ENCODE measurements around the gene LRFN3. TPM values are rescaled to one million over a fixed set of nuclear protein-coding genes. Genes with fewer than 3 reads are reported as not detected.

Gene LRFN3
- total and polyA plus RNA-seq, 12 donors: 1.7 to 23.3 (median 13.8) TPM

GRCh38 chr19:35966771-35967170, 30.6 kb downstream of the LRFN3 start:
- TF ChIP-seq POLR2A (IDR thresholded peaks at IDR 0.05): no peak
- TF ChIP-seq, protein P1, sequence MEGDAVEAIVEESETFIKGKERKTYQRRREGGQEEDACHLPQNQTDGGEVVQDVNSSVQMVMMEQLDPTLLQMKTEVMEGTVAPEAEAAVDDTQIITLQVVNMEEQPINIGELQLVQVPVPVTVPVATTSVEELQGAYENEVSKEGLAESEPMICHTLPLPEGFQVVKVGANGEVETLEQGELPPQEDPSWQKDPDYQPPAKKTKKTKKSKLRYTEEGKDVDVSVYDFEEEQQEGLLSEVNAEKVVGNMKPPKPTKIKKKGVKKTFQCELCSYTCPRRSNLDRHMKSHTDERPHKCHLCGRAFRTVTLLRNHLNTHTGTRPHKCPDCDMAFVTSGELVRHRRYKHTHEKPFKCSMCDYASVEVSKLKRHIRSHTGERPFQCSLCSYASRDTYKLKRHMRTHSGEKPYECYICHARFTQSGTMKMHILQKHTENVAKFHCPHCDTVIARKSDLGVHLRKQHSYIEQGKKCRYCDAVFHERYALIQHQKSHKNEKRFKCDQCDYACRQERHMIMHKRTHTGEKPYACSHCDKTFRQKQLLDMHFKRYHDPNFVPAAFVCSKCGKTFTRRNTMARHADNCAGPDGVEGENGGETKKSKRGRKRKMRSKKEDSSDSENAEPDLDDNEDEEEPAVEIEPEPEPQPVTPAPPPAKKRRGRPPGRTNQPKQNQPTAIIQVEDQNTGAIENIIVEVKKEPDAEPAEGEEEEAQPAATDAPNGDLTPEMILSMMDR (IDR thresholded peaks at IDR 0.05): no peak

DNA sequence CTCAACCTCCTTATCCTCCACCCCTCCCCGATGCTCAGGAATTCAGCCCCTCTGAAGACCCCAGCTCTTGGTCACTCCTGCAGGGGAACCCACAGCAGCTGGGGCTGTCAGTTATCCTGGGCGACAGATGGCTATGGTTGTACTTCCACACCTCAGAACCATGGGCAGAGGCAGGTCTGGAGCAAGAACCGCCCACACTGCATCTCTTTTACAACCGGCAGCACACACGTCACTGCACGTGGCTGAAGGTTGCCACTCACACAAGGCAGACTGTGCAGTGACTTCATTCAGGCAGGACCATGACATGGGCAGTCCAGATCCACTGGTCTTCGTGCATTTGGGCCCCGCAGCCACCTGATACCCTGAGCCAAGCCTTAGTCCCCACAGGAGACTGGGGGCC, 37.3 kb downstream of the LRFN3 start:
- no peak for DNase-seq
- WGBS, 4 donors: 34 to 46% (median 35%) methylated on average over 3 to 8 of the region's 8 CpGs
- Histone ChIP-seq H3K4me3 (no peak overlapping the region), H3K27ac (no peak overlapping the region), H3K4me1 (replicated peaks in 1 of 2) (no peaks in the 10 kb centered on the region), H3K36me3 (replicated peaks in 1 of 2) (no peaks in the 10 kb centered on the region), H3K27me3 (no peaks in the 10 kb centered on the region), H3K9me3 (replicated peaks in 1 of 3) (no peaks in the 10 kb centered on the region)
- TF ChIP-seq POLR2A (IDR thresholded peaks at IDR 0.05): no peak
- TF ChIP-seq, protein P1 (IDR thresholded peaks at IDR 0.05): no peak
- intact Hi-C loops (cut with DNase I): no loop called here

More at GRCh38 chr19:35966771-35967170, 30.6 kb downstream of the LRFN3 start:
- H3K9me3 ChIP-seq (replicated peaks in 1 of 3): no peaks in the 10 kb centered on the region
- no peaks in the 10 kb centered on the region for H3K36me3 ChIP-seq (replicated peaks in 1 of 2)
- no peak for DNase-seq
- no peak overlapping the region for H3K27ac ChIP-seq
- intact Hi-C loops (cut with DNase I): no loop called here
- WGBS, 4 donors: 49 to 93% (median 64%) methylated on average over 3 of the region's 3 CpGs
- no peaks in the 10 kb centered on the region for H3K4me1 ChIP-seq (replicated peaks in 1 of 2)
- H3K27me3 ChIP-seq: no peaks in the 10 kb centered on the region
- no peak overlapping the region for H3K4me3 ChIP-seq

DNA sequence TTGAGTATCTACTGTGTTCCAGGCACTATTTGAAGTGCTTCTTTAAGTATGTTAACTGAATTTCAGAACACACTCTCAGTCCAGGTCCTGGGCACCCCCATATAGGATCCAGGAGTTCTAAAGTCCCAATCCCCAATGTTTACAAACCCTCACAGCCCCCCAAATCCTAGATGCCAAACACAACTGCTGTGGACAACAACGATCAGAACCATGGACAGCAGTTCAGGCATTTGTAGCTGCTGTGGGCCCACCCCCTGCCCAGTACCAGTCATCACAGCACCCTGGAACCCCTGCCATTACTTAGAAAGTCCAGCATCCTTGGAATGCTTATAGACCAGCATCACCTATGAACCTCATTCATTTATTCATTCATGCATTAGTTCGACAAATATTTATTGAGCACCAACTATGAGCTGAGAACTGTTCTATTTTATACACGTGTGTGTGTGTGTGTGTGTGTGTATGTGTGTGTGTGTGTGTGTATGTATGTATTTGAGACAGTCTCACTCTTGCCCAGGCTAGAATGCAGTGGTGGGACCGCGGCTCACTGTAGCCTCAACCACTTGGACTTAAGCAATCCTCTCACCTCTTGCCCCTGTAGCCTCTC, 39.5 kb downstream of the LRFN3 start:
- no peak for DNase-seq
- no peak for TF ChIP-seq POLR2A (IDR thresholded peaks at IDR 0.05)
- TF ChIP-seq, protein P1 (IDR thresholded peaks at IDR 0.05): no peak
- Histone ChIP-seq H3K4me3 (no peak overlapping the region), H3K9me3 (replicated peaks in 1 of 3) (no peaks in the 10 kb centered on the region), H3K4me1 (replicated peaks in 1 of 2) (no peaks in the 10 kb centered on the region), H3K27ac (no peak overlapping the region), H3K36me3 (replicated peaks in 1 of 2) (no peaks in the 10 kb centered on the region), H3K27me3 (no peaks in the 10 kb centered on the region)
- WGBS, 4 donors: 30 to 57% (median 38%) methylated on average over 3 to 5 of the region's 5 CpGs
- intact Hi-C loops (cut with DNase I): no loop called here

DNA sequence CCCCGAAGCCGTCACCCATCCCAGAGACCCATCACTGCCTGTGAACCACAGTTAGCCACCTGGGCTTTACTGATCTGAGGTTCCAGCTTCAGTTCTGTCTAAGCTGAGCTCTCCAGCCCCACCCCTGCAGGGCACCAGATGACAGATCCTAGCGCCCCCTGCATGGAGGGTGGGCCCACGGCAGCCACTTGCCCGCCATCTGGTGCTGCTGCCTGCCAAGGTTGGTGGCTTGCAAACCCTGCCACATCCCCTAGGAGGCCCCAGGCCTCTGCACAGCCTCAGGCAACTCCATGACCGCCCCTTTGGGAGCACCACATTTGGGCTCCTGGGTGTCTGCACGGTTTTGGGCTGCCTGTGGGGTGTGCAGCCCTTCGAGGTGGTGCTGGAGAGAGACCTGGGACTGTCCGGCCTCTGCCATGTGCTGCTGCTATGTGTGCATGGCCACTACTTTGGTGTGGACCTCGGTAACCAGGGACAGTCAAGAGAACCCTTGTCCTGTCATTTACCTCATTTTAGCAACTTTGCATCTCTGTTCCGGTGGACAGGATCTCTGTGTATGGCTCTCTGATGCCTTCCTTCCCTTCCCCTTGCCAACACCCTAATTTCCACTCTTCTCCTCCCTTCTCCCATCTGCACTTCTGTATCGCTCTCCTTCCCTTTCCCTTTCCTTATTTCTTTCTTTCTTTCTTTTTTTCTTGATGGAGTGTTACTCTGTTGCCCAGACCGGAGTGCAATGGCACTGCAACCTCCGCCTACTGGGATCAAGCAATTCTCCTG, 41.5 kb downstream of the LRFN3 start:
- Histone ChIP-seq H3K27me3 (no peaks in the 10 kb centered on the region), H3K4me3 (no peak overlapping the region), H3K9me3 (replicated peaks in 1 of 3) (no peaks in the 10 kb centered on the region), H3K4me1 (replicated peaks in 1 of 2) (no peaks in the 10 kb centered on the region), H3K27ac (no peak overlapping the region), H3K36me3 (replicated peaks in 1 of 2) (no peaks in the 10 kb centered on the region)
- intact Hi-C loops (cut with DNase I): no loop called here
- TF ChIP-seq, protein P1 (IDR thresholded peaks at IDR 0.05): no peak
- no peak for TF ChIP-seq POLR2A (IDR thresholded peaks at IDR 0.05)
- 49 to 69% (median 55%) methylated on average over 9 to 14 of the region's 14 CpGs for WGBS, 4 donors
- no peak for DNase-seq

Data from adrenal gland (tissue), 12 donors.